Measurements from ENCODE around the gene CCDC15. TPM values are rescaled to one million over a fixed set of nuclear protein-coding genes. Genes with fewer than 3 reads are reported as not detected.
A peak's percentile ranks its signal among the peaks of the same experiment; 100 is the strongest.
"Not testable (repeated sequence)": the region's sequence is repeated elsewhere in the genome, so short reads cannot be mapped to it uniquely, and the experiment has no call there.

The CCDC15 gene
- total RNA-seq, 1 experiment from 2014 or later: 1.5 TPM

GRCh38 chr11:124938206-124938765, 15.7 kb upstream of the CCDC15 start:
- in situ Hi-C loops (cut with HindIII; ENCODE audit: low pct_unique_long_range_greater_than_20kb, low sequenced_read_pairs): no loop called here
- no peak for DNase-seq (ENCODE audit: low read depth)

GRCh38 chr11:124938970-124939369, 15.0 kb upstream of the CCDC15 start:
- DNase-seq (ENCODE audit: low read depth): no peak
- in situ Hi-C loops (cut with HindIII; ENCODE audit: low pct_unique_long_range_greater_than_20kb, low sequenced_read_pairs): no loop called here

- in situ Hi-C loops (cut with HindIII; ENCODE audit: low pct_unique_long_range_greater_than_20kb, low sequenced_read_pairs): no loop called here
- no peak for DNase-seq (ENCODE audit: low read depth)
Observed at GRCh38 chr11:124941703-124942102, 12.3 kb upstream of the CCDC15 start.

GRCh38 chr11:124942466-124943253, 11.3 kb upstream of the CCDC15 start:
- no peak for DNase-seq (ENCODE audit: low read depth)
- in situ Hi-C loops (cut with HindIII; ENCODE audit: low pct_unique_long_range_greater_than_20kb, low sequenced_read_pairs): no loop called here

- no peak for DNase-seq (ENCODE audit: low read depth)
- in situ Hi-C loops (cut with HindIII; ENCODE audit: low pct_unique_long_range_greater_than_20kb, low sequenced_read_pairs): no loop called here
Observed at GRCh38 chr11:124943254-124943616, 10.8 kb upstream of the CCDC15 start.

GRCh38 chr11:124943741-124944140, 10.3 kb upstream of the CCDC15 start:
- no peak for DNase-seq (ENCODE audit: low read depth)
- in situ Hi-C loops (cut with HindIII; ENCODE audit: low pct_unique_long_range_greater_than_20kb, low sequenced_read_pairs): no loop called here

GRCh38 chr11:124944565-124944964, 9.4 kb upstream of the CCDC15 start:
- DNase-seq (ENCODE audit: low read depth): no peak

GRCh38 chr11:124945826-124946225, 8.2 kb upstream of the CCDC15 start:
- DNase-seq (ENCODE audit: low read depth): no peak
- in situ Hi-C loops (cut with HindIII; ENCODE audit: low pct_unique_long_range_greater_than_20kb, low sequenced_read_pairs): no loop called here

More at GRCh38 chr11:124944565-124944964, 9.4 kb upstream of the CCDC15 start:
- in situ Hi-C loops (cut with HindIII; ENCODE audit: low pct_unique_long_range_greater_than_20kb, low sequenced_read_pairs): no loop called here

- DNase-seq (ENCODE audit: low read depth): no peak
- in situ Hi-C loops (cut with HindIII; ENCODE audit: low pct_unique_long_range_greater_than_20kb, low sequenced_read_pairs): no loop called here
Observed at GRCh38 chr11:124946735-124947141, 7.3 kb upstream of the CCDC15 start.

GRCh38 chr11:124950601-124951330, 3.2 kb upstream of the CCDC15 start:
- in situ Hi-C loops (cut with HindIII; ENCODE audit: low pct_unique_long_range_greater_than_20kb, low sequenced_read_pairs): no loop called here
- DNase-seq (ENCODE audit: low read depth): no peak

- DNase-seq (ENCODE audit: low read depth): no peak
- in situ Hi-C loops (cut with HindIII; ENCODE audit: low pct_unique_long_range_greater_than_20kb, low sequenced_read_pairs): no loop called here
Observed at GRCh38 chr11:124951341-124951740, 2.7 kb upstream of the CCDC15 start.

GRCh38 chr11:124954590-124954955, 571 bp downstream of the CCDC15 start:
- in situ Hi-C loops (cut with HindIII; ENCODE audit: low pct_unique_long_range_greater_than_20kb, low sequenced_read_pairs): no loop called here
- no peak for DNase-seq (ENCODE audit: low read depth)

- no peak for DNase-seq (ENCODE audit: low read depth)
- in situ Hi-C loops (cut with HindIII; ENCODE audit: low pct_unique_long_range_greater_than_20kb, low sequenced_read_pairs): no loop called here
Observed at GRCh38 chr11:124955035-124955434, 1.0 kb downstream of the CCDC15 start.

GRCh38 chr11:124961972-124962609, 8.1 kb downstream of the CCDC15 start:
- in situ Hi-C loops (cut with HindIII; ENCODE audit: low pct_unique_long_range_greater_than_20kb, low sequenced_read_pairs): no loop called here
- DNase-seq (ENCODE audit: low read depth): peak; percentile 39

GRCh38 chr11:124968197-124968596, 14.2 kb downstream of the CCDC15 start:
- in situ Hi-C loops (cut with HindIII; ENCODE audit: low pct_unique_long_range_greater_than_20kb, low sequenced_read_pairs); DNase-seq (ENCODE audit: low read depth): not testable (repeated sequence)

GRCh38 chr11:124970925-124971324, 16.9 kb downstream of the CCDC15 start:
- in situ Hi-C loops (cut with HindIII; ENCODE audit: low pct_unique_long_range_greater_than_20kb, low sequenced_read_pairs): no loop called here
- no peak for DNase-seq (ENCODE audit: low read depth)

GRCh38 chr11:124971810-124972209, 17.8 kb downstream of the CCDC15 start:
- DNase-seq (ENCODE audit: low read depth): no peak
- in situ Hi-C loops (cut with HindIII; ENCODE audit: low pct_unique_long_range_greater_than_20kb, low sequenced_read_pairs): no loop called here

GRCh38 chr11:124976531-124976930, 22.5 kb downstream of the CCDC15 start:
- in situ Hi-C loops (cut with HindIII; ENCODE audit: low pct_unique_long_range_greater_than_20kb, low sequenced_read_pairs): no loop called here
- DNase-seq (ENCODE audit: low read depth): no peak

- in situ Hi-C loops (cut with HindIII; ENCODE audit: low pct_unique_long_range_greater_than_20kb, low sequenced_read_pairs): no loop called here
Observed at GRCh38 chr11:124977006-124977405, 23.0 kb downstream of the CCDC15 start.

More at GRCh38 chr11:124977006-124977405, 23.0 kb downstream of the CCDC15 start:
- no peak for DNase-seq (ENCODE audit: low read depth)

All from Caki2 (cell line).